HL-60/S4 treated with retinoic acid at 250 ng/mL for 4 days and 3 days (cell line): Measurements from ENCODE around the gene LSMEM2.

Experiments
- in situ Hi-C: fragments of 300-500 bp; cut with MboI; formaldehyde crosslinking; loops from 2 replicates; pipeline ENCODE4 v1.7.0; 2022; ENCODE audit warnings: low sequenced_read_pairs

The LSMEM2 gene

DNA sequence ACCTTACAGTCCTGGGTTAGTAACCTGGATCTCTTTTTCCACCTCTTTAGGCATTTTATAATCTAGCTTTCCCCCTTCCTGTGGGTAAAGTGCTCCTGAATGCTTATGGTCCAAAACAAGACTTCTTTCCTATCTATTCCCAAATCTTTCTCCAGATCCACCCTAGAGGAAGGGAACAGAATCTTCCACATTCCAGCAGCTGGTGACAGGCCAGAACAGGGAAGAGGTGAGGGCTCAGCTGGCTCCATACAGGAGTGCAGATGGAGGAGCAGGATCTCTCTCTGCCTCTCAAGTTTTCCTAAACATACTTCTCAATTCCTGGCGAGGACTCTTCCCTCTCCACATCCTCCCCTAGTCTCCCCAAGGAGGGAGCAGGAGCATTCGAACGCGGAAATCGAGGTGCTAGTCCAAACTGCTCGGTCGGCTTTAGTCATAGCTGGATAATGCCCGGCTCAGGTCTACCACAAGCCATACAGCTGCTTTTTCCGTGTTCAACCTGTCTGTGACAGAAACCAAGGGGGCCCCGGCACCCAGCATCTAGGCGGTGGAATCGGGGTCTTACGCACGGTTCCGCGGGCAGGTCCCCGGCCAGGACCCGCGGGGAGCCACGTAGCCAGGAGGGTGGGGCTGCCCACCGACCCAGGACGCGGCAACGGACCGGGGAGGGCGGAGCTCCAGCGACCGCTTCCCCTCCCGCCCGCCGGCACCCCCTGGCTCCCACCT lies 57.7 kb downstream of the LSMEM2 start:
- in situ Hi-C loops: no loop called here

DNA sequence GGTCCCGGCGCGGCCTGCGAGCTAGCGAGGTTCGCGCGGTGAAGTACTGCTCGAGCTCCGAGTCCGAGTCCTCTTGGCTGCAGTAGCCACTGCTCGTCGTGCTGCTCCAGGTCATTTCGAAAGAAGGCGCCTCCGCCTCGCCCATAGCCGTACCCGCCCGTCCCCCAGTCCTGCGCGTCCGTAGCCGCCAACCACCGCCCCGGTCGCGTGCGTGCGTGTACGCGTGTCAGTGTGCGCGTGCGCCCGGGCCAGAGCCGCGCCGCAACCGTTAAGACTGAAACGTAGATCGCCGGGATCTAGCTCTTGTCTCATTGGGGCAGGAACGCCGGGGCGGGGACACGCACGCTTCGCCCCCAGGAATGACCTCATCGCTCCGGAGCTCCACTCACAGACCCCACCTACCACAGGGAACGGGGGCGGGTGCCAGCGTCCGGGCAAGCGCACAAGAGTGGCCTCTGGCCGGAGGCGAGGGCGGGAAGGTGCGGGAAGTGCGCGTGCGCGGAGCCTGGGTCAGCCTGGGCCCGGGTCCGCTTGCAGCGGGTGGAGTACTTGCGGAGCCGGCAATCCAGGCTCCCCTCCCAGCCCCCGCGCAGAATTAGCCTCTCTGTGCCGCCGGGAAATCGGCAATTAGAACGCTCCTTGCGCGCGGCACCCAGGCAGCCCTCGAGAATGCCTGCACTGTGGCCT lies 58.4 kb downstream of the LSMEM2 start:
- in situ Hi-C loops: no loop called here
